Measurements from ENCODE around the gene AIRE.

AIRE gene

GRCh38 chr21:44295646-44296045 is 10.0 kb downstream of the AIRE start:
- no peak overlapping the region for H3K4me3 ChIP-seq (ENCODE audit: low read depth, low read length)
- DNase-seq (ENCODE audit: low read depth), result no peak
- no peak for TF ChIP-seq CTCF (IDR thresholded peaks at IDR 0.05; ENCODE audit: control insufficient read depth, extremely low read depth, insufficient read depth)

GRCh38 chr21:44296103-44296519 is 10.4 kb downstream of the AIRE start:
- no peak overlapping the region for H3K4me3 ChIP-seq (ENCODE audit: low read depth, low read length)
- DNase-seq (ENCODE audit: low read depth), result no peak
- TF ChIP-seq CTCF (IDR thresholded peaks at IDR 0.05; ENCODE audit: control insufficient read depth, extremely low read depth, insufficient read depth), result no peak

- TF ChIP-seq CTCF (IDR thresholded peaks at IDR 0.05; ENCODE audit: control insufficient read depth, extremely low read depth, insufficient read depth), result no peak
- H3K4me3 ChIP-seq (ENCODE audit: low read depth, low read length), result no peak overlapping the region
- no peak for DNase-seq (ENCODE audit: low read depth)
Observed at GRCh38 chr21:44296916-44297315, 11.2 kb downstream of the AIRE start.

GRCh38 chr21:44297525-44298290 is 12.0 kb downstream of the AIRE start:
- peak; percentile 80 for TF ChIP-seq CTCF (IDR thresholded peaks at IDR 0.05; ENCODE audit: control insufficient read depth, extremely low read depth, insufficient read depth)
- DNase-seq (ENCODE audit: low read depth), result peak; percentile 31
- H3K4me3 ChIP-seq (ENCODE audit: low read depth, low read length), result no peak overlapping the region

- DNase-seq (ENCODE audit: low read depth), result no peak
- no peak overlapping the region for H3K4me3 ChIP-seq (ENCODE audit: low read depth, low read length)
- no peak for TF ChIP-seq CTCF (IDR thresholded peaks at IDR 0.05; ENCODE audit: control insufficient read depth, extremely low read depth, insufficient read depth)
Observed at GRCh38 chr21:44298301-44298700, 12.6 kb downstream of the AIRE start.

GRCh38 chr21:44299085-44299457 is 13.4 kb downstream of the AIRE start:
- DNase-seq (ENCODE audit: low read depth), result no peak
- peak overlapping the region; percentile 73 for H3K4me3 ChIP-seq (ENCODE audit: low read depth, low read length)
- no peak for TF ChIP-seq CTCF (IDR thresholded peaks at IDR 0.05; ENCODE audit: control insufficient read depth, extremely low read depth, insufficient read depth)

Data from LNCaP clone FGC (cell line).